NCI-H524 (cell line): ENCODE data around the gene RPL26.
A peak's percentile ranks its signal among the peaks of the same experiment; 100 is the strongest.
"Not testable (repeated sequence)": the region's sequence is repeated elsewhere in the genome, so short reads cannot be mapped to it uniquely, and the experiment has no call there.

Experiments
- DNase-seq, 2 experiments: peaks; one replicate each; lab custom pipeline; 2025; lab: John Stamatoyannopoulos, UW

RPL26 gene

DNA sequence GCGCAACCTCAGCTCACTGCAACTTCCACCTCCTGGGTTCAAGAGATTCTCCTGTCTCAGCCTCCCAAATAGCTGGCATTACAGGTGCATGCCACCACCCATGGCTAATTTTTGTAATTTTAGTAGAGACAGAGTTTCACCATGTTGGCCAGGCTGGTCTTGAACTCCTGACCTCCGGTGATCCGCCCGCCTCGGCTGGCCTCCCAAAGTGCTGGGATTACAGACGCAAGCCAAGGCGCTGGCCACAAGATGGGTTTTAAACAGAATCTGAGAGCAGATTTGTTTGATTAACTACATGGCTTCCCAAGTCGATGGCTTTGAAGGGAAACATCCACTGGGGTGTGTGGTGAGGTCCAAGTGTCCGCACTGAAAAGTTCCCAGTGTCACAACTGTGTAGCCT is 11.5 kb upstream of the RPL26 start:
- not testable (repeated sequence) for DNase-seq

DNA sequence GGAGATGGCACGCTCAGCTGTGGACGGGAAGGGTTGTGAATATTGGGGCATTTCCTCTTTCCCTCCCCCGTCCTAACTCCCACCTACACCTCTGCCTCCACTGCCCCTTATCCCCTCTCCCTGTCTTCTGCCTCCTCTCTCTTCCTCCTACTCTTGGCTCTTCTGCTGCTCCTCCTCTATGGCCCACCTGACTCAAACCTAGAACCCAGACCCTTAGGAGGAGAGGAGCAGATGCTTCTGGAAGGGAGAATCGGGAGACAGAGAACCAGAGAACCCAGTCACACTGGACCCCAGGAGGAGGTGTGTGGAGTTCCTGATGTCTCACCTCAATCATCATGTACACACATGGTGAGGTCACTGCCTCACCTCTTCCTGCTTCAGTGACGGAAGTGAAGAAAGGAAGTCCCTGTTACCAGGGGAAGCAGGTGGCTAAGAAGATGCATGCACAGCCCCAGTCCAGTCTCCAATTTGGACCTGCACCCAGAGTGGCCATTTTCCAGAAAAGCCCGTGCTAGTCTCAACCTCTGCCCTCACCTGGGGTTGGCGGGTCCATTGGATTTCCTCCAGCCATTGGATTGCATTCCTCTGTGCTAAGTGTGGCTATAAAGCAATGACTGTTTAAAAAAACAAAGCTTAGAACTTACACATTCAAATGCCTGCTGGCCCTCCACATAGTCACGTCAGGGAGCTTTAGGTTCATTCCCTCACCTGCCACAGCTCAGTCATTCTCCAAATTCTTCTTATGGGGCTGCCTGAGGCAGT is 10.7 kb upstream of the RPL26 start:
- no peak for DNase-seq

DNA sequence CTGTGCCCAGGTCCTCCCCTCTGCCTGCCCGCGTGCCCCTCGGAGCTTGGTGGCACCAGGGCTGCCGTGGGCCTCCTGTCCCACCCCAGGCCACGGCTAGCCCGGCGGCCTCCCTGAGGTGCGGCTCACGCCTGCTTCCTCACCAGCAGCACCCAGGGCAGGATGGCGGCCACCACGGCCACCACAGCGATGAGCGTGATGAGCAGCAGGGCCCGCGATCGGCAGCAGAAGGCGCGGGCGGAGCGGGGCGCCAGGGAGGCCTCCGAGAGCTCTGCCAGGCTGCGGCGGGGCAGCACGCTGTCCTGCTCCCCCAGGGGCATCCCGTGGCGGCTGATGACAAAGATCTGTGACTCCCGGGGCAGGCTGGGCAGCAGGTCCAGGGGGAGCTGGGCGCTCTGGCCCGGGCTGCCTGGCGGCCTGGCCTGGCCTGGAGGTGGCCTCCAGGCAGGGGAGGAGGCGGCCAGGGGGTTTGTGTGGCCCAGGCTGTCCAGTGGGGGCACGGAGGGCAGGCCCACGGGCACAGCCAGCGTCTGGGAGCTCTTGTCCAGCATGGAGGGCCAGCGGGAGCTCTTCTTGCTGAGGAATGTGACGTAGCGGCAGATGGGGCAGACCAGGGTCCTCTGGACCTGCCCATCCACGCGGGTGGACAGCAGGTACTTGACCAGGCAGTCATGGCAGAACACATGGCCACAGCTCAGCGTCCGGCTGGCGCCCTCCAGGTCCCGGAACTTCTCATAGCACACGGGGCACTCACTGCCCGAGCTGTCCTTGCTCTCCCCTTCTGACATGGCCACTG is 9.9 kb upstream of the RPL26 start:
- DNase-seq: no peak

DNA sequence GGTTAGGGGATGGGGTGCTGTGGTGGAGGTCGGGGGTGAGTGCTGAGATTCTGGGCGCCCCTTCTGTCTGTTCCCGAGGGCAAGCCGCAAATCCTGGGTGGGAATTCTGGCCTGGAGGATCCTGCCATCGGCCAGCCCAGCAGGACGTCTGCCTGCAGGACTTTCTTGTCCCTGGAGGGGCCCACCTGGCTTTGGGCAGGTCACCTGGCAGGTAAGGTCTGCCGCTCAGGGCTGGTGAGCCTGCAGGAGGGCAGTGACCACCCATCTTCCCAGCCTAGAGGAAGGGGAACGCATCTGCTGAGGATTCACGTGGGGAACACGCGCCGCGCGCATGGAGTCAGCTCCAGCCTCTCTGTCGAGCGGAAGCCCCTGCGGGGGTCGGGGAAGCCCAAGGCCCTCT is 9.3 kb upstream of the RPL26 start:
- no peak for DNase-seq

- DNase-seq: no peak
These were observed 8.7 kb upstream of the RPL26 start for GRCh38 chr17:8391711-8392110.

DNA sequence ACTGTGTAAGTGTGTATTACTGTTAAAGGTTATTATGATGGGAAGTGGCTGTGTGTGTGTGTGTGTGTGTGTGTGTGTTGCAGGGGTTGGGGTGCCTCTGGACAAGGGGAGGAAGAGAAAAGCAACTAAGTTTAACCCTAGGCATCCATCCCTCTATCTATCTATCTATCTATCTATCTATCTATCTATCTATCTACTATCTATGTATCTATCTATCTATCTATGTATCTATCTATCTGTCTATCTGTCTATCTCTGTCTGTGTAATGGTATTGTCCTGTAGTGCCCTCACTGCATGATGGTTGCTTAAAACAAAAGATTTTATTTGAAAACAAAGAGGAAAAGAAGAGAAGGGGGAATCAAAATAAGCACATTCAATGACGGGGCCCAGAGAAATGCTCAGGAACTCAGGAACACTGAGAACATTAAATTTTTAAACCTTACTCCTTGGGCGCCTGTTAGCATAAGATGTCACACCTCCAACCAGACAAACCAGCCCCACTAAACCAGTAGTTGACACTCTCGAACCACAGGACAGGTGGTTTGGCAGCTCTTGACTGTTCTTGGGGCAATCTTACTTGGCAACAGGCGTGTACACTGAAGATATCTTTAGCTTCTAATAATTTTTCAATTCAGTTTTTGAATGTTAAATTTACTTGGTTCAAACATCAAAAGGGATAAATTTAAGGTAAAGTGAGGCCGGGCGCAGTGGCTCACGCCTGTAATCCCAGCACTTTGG is 5.1 kb upstream of the RPL26 start:
- no peak for DNase-seq

GRCh38 chr17:8386841-8387240 is 3.8 kb upstream of the RPL26 start:
- DNase-seq: peak in 1 of 2 experiments; percentile 19

GRCh38 chr17:8384801-8385378 is 1.9 kb upstream of the RPL26 start:
- no peak for DNase-seq

GRCh38 chr17:8382880-8383142 is 182 bp downstream of the RPL26 start:
- DNase-seq: no peak

- DNase-seq: no peak
These were observed 727 bp downstream of the RPL26 start for GRCh38 chr17:8382052-8382879.

DNA sequence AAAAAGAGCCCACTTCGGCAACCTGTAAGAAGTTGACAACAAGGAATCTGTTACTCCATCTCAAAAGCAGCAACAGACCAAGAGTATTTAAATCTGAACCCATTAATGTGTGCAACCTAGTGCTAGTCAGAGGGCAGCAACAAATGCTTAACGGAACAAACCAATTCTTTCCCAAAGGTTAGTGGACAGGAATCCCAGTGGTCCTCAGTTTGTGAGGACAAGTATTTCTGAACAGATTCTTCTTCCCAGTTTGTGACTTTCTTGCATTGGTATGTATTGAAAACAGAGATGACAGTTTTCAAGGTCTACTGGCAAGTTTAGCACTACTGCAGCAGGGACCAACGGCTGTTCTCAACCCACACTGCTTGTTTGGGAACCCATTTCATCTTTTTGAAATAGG is 2.9 kb downstream of the RPL26 start:
- DNase-seq: no peak

DNA sequence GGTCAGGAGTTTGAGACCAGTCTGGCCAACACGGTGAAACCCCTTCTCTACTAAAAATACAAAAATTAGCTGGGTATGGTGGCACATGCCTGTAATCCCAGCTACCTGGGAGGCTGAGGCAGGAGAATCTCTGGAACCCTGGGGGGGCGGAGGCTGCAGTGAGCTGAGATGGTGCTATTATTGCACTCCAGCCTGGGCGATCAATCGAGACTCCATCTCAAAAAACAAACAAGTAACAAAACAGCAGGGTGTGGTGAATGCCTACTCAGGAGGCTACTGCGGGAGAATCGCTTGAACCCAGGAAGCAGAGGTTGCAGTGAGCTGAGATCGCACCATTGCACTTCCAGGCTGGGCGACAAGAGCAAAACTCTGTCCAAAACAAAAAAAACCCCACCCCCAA is 4.9 kb downstream of the RPL26 start:
- DNase-seq: not testable (repeated sequence)

- no peak for DNase-seq
These were observed 5.6 kb downstream of the RPL26 start for GRCh38 chr17:8377422-8377821.

DNA sequence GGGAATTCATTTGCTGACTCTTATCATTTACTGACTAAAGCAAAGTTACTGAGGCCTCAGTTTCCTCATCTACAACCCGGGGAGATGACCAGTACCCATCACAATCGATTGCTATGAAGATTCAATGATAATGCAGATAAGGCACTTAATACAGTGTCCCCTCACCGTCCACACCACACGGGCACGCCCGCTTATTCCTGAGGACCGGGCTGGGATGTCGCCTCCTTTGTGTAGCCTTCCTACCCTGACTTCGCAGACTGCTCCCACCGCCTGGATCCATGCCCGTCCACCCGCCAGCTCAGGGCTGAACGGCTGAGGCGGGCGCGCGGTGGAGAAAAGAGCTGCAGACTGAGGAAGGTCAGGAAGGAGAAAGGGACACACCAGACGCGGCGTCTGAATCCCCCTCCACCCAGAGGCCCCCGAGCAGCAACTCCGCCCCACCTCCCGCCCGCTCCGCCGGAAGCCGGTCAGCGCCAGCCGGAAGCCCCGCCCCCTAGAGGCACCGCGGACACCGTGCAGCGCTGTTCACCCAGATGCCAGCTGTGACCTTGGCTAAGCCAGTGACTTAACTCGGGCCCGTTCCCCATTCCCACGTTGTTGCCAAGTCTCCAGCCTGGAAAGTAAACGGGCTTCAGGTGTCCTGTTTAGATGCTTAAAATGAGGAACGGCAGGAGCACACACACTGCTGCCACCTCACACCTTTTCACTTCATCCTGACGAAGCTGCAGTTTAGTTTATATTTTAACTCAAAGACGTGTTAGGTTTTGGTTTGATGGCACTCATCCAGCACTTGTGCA is 6.5 kb downstream of the RPL26 start, which contains the start of gene KRABD2:
KRABD2 (minus strand) TSS at position 434 of the 797 bp plus-strand sequence.
- peak; percentile 45 to 76 for DNase-seq

DNA sequence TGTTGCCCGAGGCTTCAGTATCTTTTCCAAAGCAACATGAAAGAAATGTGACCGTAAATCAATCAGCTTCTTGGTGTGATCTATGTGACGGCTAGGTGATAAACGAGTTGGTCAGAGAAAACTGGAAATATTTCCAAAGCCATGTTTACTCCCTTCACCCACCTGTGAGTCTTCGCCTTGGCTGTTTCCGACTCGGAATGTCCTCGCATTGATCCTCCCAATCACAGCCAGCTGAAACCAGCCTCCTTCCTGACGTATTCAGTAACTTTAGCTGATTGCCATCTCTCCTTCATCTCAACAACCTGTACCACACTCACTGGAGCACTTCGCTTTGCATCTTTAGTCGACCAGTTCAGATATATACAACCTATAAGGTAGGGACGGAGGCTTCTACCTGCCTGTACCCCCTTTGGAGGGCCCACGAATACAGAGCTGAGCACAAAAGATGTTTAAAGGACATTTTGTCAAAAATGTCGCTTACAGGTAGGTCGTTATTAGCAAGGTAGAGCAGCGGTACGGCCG is 7.2 kb downstream of the RPL26 start:
- DNase-seq: no peak

GRCh38 chr17:8373856-8374255 is 9.1 kb downstream of the RPL26 start:
- DNase-seq: not testable (repeated sequence)

- no peak for DNase-seq
These were observed 10.6 kb downstream of the RPL26 start for GRCh38 chr17:8372422-8372821.

GRCh38 chr17:8371786-8372185 is 11.2 kb downstream of the RPL26 start:
- DNase-seq: peak in 1 of 2 experiments; percentile 38

DNA sequence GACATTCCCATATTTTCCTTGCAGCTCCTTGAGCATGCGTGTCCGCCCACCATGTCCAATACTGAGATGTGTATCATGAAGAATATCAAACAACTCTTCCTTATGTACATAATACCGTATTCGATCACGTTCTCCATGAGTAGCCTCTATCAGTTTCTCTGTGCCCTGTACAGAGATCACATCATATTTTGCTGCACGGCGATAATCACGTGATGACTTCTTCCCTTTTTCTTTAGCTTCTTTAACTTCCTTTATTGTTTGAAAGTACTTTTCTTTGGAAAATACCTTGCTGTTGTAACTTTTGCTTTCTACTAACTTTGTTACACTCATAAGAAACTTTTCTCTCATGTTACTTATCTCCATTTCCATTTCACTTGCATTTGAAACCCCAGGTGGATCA is 13.0 kb downstream of the RPL26 start:
- no peak for DNase-seq

DNA sequence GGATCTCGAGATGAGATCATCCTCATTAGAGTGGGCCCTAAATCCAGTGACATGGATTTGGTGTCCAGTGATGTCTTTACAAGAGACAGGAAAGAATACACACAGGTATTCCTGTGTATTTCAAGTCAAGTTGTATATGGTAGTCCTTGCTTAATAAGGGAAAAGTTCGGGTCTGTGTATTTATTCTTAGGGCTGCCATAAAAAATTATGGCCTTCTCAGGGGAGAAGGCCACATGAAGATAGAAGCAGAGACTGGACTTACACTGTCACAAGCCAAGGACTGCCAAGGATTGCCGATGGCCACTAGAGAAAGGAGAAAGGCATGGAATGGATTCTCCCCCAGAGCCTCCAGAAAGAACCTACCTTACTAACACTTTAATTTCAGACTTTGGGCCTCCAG is 14.8 kb downstream of the RPL26 start:
- DNase-seq: no peak

GRCh38 chr17:8366231-8366630 is 16.8 kb downstream of the RPL26 start:
- DNase-seq: no peak
